Measurements from ENCODE around the gene ELMOD3. TPM values are rescaled to one million over a fixed set of nuclear protein-coding genes. Genes with fewer than 3 reads are reported as not detected.

Gene ELMOD3
- total RNA-seq, 1 donor from 2014 or later: 19.6 TPM

DNA sequence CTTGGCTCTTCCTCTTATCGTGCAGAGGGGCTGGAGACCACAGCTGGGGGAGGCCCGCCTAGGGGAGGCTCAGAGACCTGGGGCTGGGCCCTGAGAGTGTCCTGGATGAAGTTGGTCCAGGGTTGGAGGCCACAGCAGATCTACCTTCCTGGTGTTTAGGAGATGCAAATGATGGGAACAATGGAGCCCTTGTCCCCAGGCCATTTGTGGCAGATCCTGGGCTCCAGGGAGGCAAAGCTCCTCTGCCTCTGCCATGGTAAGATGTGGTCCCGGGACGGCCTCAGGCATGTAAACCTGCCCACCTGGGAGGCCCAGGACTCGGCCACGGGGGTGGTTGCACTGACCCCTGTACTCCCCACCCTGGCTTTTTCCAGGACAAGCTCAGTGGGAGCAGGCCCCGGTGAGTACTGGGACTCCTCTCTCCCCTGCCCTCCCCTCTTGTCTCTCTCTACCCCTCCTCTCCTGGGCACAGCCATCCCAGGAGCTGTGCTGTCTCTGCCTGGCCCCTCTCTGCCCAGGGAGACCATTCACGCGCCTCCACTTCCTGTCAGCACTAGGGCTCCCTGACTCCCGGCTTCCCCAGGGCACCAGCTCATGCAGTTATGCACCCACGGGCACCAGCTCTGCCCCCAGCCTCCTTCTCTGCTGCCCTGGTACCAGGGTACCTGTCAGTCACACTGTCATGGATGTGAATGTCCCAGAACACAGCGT is 74.8 kb downstream of the ELMOD3 start:
- no peak overlapping the region for H3K27ac ChIP-seq
- TF ChIP-seq, protein P1, sequence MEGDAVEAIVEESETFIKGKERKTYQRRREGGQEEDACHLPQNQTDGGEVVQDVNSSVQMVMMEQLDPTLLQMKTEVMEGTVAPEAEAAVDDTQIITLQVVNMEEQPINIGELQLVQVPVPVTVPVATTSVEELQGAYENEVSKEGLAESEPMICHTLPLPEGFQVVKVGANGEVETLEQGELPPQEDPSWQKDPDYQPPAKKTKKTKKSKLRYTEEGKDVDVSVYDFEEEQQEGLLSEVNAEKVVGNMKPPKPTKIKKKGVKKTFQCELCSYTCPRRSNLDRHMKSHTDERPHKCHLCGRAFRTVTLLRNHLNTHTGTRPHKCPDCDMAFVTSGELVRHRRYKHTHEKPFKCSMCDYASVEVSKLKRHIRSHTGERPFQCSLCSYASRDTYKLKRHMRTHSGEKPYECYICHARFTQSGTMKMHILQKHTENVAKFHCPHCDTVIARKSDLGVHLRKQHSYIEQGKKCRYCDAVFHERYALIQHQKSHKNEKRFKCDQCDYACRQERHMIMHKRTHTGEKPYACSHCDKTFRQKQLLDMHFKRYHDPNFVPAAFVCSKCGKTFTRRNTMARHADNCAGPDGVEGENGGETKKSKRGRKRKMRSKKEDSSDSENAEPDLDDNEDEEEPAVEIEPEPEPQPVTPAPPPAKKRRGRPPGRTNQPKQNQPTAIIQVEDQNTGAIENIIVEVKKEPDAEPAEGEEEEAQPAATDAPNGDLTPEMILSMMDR (IDR thresholded peaks at IDR 0.05): no peak
- H3K9me3 ChIP-seq: no peaks in the 10 kb centered on the region
- DNase-seq: no peak
- no peak overlapping the region for H3K4me3 ChIP-seq
- intact Hi-C loops (cut with DNase I): no loop called here
- no peak for ATAC-seq
- H3K4me1 ChIP-seq: peaks cover 20% of the 10 kb centered on the region
- no peaks in the 10 kb centered on the region for H3K36me3 ChIP-seq
- no peaks in the 10 kb centered on the region for H3K27me3 ChIP-seq (ENCODE audit: low read depth)

DNA sequence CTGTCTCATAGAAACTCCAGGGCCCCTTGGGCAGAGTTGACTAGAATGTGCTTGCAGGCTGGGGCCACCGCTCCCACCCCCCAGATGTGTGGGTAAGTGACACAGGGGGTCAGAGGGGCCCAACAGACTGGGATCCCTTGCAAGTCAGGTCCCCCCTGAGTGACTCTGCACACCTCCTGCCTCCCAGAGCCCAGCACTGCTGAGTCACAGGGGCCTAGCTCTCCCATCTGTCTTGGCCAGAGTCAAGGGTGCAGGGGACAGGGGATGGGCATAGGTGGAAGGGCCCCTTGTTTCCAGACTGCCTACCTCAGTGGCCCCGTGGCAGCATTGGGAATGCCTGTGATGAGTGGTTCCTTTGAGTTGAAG is 75.3 kb downstream of the ELMOD3 start:
- H3K9me3 ChIP-seq: no peaks in the 10 kb centered on the region
- intact Hi-C loops (cut with DNase I): no loop called here

DNA sequence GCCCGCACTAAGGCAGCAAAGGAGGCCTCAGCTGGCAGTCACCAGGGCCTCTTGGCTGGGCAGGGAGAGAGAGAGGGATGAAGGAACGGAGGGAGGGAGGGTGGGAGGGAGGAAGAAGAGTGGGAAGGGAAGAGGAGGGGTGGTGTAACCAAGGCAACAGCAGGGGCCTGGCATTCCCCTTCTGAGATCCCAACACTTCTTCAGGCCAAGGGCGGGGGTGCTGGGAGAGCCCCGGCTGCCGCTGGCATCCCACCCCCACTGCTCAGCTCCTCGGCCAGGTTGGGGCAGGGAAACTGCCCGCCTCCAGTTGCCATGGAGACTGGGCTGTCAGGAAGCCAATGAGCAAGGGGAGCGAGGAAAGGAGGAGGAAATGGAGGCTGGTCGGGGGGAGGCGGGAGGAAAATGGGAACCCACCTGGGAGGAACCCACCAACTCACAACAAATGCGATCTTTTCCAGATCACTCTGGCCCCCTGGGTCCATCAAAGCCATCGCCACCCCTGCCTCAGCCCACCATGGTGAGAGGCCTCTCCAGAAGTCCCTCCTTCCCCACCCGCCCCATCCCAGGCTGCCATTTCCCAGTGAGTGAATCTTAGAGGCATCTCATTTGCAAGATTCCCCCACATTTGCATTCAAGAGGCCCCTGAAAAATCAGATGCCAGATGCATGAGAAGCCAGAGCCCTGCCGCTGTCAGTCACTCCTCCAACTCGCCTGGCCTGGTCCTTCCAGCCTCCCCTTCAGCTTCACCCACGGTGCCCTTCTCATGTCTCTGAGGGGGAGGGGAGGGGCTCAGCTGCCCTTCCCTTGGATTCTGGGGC is 76.4 kb downstream of the ELMOD3 start:
- H3K36me3 ChIP-seq: no peaks in the 10 kb centered on the region
- peaks cover 30% of the 10 kb centered on the region for H3K4me1 ChIP-seq
- intact Hi-C loops (cut with DNase I): no loop called here
- no peak overlapping the region for H3K27ac ChIP-seq
- no peaks in the 10 kb centered on the region for H3K9me3 ChIP-seq
- DNase-seq (no peak), ATAC-seq (no peak)
- H3K4me3 ChIP-seq: no peak overlapping the region
- H3K27me3 ChIP-seq (ENCODE audit: low read depth): no peaks in the 10 kb centered on the region
- TF ChIP-seq, protein P1 (IDR thresholded peaks at IDR 0.05): no peak

More for the DNA sequence above, 75.3 kb downstream of the ELMOD3 start:
- TF ChIP-seq, protein P1 (IDR thresholded peaks at IDR 0.05): no peak
- no peak overlapping the region for H3K27ac ChIP-seq
- H3K4me1 ChIP-seq: peaks cover 24% of the 10 kb centered on the region
- no peaks in the 10 kb centered on the region for H3K36me3 ChIP-seq
- H3K27me3 ChIP-seq (ENCODE audit: low read depth): no peaks in the 10 kb centered on the region
- H3K4me3 ChIP-seq: no peak overlapping the region
- ATAC-seq: no peak
- DNase-seq: no peak

DNA sequence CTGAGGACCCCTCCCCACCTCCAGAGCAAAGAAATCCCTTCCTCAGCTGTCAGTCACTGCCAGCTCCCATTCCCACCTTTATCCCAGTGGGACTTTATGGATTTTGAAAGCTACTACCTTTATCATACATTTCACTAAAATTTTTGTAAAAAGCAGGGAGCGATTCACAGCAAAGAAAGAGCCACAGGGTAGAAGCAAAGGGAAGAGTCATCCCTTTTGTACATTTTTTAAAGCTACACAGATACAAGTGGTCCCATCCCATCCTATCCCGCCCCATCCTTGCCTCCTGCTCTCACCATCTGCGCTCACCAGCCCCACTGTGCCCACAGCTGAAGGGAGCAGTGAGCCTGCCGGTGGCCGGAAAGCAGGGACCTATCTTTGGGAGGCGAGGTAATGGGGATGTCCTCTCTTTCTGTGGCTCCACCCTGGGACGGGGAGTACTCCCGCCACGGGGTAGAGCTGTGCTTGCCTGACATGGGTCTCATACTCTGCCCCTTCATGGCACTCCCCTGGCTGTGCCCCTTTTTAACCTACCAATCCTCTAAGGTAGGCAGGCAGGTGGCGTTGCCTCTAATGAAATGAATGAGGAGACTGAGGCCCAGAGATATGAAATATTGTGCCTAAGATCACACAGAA is 77.1 kb downstream of the ELMOD3 start:
- intact Hi-C loops (cut with DNase I): no loop called here
- Histone ChIP-seq H3K4me1 (peaks cover 36% of the 10 kb centered on the region), H3K9me3 (no peaks in the 10 kb centered on the region), H3K4me3 (no peak overlapping the region), H3K36me3 (no peaks in the 10 kb centered on the region), H3K27ac (no peak overlapping the region), H3K27me3 (ENCODE audit: low read depth) (no peaks in the 10 kb centered on the region)
- TF ChIP-seq, protein P1 (IDR thresholded peaks at IDR 0.05): no peak
- ATAC-seq (no peak), DNase-seq (no peak)

DNA sequence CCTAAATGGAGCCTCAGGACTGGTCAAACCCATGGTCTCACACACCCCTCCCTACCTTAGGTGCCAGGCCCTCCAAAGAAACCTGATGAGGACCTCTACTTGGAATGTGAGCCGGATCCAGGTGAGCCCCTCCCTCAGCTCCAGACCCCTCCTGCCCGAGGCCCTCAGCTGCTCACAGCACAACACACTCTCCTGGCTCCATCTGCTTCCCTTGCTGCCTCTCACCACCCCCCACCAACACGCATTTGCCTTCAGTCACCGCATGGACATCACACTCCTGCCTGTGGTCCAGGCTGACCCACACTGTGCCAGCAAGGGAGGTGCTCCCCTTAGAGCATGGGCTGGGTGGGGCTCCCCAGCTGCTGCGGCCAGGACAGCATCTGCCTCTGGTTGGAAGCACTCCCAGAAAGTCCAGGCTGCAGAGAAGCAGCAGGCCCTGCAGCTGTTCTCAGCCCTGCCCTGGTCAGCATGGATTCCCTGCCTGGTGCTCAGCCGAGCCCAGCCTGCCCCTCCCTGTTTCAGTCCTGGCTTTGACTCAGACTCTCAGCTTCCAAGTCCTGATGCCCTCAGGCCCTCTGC is 79.0 kb downstream of the ELMOD3 start:
- ATAC-seq (peak; percentile 30 to 41), DNase-seq (peak; percentile 70)
- intact Hi-C loops (cut with DNase I): no loop called here
- Histone ChIP-seq H3K9me3 (no peaks in the 10 kb centered on the region), H3K4me1 (peaks cover 45% of the 10 kb centered on the region), H3K27me3 (ENCODE audit: low read depth) (no peaks in the 10 kb centered on the region), H3K27ac (peak overlapping the region; percentile 19), H3K36me3 (no peaks in the 10 kb centered on the region), H3K4me3 (no peak overlapping the region)
- TF ChIP-seq, protein P1 (IDR thresholded peaks at IDR 0.05): no peak
